Ascending aorta (tissue), 2 donors: ENCODE measurements around the gene ILF3. TPM values are rescaled to one million over a fixed set of nuclear protein-coding genes. Genes with fewer than 3 reads are reported as not detected.

Source experiments
- DNase-seq, 2 donors: peaks; one replicate each; pipeline ENCODE4 v3.0.0-alpha.2; 2019; ENCODE audit warnings: low spot score in 2 of 2
- H3K27ac ChIP-seq, 2 donors: fragments of 200-600 bp; sonication (generic); one replicate each; pipeline ENCODE4 v1.5.1; 2016 to 2017; ENCODE audit warnings: mild to moderate bottlenecking in 1 of 2
- H3K27me3 ChIP-seq: fragments of 200-600 bp; sonication (generic); one replicate; pipeline ENCODE4 v1.5.1; 2017
- H3K36me3 ChIP-seq, 2 donors: fragments of 200-600 bp; sonication (generic); one replicate each; pipeline ENCODE4 v1.5.1; 2016
- H3K4me1 ChIP-seq, 2 donors: fragments of 200-600 bp; sonication (generic); one replicate each; pipeline ENCODE4 v1.5.1; 2016 to 2017; ENCODE audit warnings: mild to moderate bottlenecking in 1 of 2
- H3K4me3 ChIP-seq, 2 donors: fragments of 200-600 bp; sonication (generic); one replicate each; pipeline ENCODE4 v1.5.1; 2016 to 2017; ENCODE audit warnings: mild to moderate bottlenecking in 1 of 2
- H3K9me3 ChIP-seq, 2 donors: fragments of 200-600 bp; sonication (generic); one replicate each; pipeline ENCODE4 v1.5.1; 2016
- intact Hi-C: fragments of 100-400 bp; cut with DNase I; formaldehyde crosslinking; loops from one replicate; pipeline ENCODE4 v1.15.1; 2023
- total RNA-seq: library from RNA; depleted of rRNA; stranded (reverse); fragments of >200 nt; gene quantifications from one replicate; pipeline ENCODE4 v1.1.0, GENCODE V29; 2016
- TF ChIP-seq, protein P1 (sequence below), 3 experiments: fragments of 200-600 bp in 2 of 3; fragments of 450-650 bp in 1 of 3; sonication (generic) in 2 of 3; IDR thresholded peaks; one replicate each; pipeline ENCODE4 v1.5.1; 2016 to 2019; ENCODE audit warnings: antibody characterized with exemption in 3 of 3, mild to moderate bottlenecking in 1 of 3, moderate library complexity in 1 of 3

The ILF3 gene
- total RNA-seq: 168 TPM

DNA sequence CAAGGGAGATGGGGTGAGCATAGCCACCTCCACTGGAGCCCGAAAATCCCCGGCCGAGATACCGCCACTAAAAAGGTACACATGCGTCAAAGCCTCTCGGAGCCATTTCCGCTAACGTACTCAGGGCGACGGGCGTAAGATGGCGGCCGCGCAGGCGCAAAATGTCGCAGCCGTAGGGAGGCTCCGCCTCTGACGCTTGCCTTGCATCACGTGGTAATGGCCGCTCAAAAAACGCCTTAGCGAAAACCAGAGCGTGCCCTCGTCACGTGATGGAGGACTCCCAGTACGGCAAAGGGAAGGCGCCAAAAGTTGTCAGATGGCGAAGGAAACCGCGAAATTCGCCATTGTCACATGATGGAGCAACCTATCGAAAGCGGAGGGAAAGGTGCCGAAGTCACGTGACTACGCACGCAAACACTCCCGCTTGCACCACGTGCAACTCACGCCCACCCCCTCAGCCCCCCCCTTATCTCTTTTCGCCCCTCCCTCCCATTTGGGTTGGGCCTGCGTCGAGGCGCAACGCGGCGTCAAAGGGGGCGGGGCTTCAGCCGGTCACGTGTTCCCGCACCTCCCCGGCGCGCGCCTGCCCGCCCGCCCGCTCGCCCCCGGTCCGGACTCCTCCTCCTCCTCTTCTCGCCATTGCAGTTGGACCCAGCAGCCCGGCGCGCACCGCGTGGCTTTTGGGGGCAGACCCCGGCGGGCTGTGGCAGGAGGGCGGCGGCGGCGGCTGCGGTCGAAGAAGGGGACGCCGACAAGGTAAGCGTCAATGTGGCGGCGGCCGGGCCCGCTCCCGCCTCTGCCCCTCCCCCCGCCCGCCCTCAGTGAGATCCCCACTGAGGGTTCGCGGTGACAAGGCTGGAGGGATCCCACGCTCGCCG, at the start of gene ILF3:
ILF3 (plus strand) TSS at position 615 of the 878 bp plus-strand sequence. CDS start 16,260 bp downstream, outside the sequence.
- Histone ChIP-seq H3K27me3 (no peaks in the 10 kb centered on the region), H3K4me3 (peak within 1 kb of the TSS; percentile 94 to 97), H3K4me1 (peaks cover 0 to 23% of the 10 kb centered on the region in 2 donors), H3K27ac (peak within 1 kb of the TSS; percentile 97 to 100), H3K9me3 (no peaks in the 10 kb centered on the region), H3K36me3 (no peaks in the 10 kb centered on the region)
- DNase-seq: peak; percentile 99 to 100
- intact Hi-C loops: loop anchor here (1.0 to 5.0 kb wide), 5 partner anchors 47 to 217 kb away; partner anchors contain the start of genes CARM1, DNM2, KEAP1 and QTRT1
- TF ChIP-seq, protein P1, sequence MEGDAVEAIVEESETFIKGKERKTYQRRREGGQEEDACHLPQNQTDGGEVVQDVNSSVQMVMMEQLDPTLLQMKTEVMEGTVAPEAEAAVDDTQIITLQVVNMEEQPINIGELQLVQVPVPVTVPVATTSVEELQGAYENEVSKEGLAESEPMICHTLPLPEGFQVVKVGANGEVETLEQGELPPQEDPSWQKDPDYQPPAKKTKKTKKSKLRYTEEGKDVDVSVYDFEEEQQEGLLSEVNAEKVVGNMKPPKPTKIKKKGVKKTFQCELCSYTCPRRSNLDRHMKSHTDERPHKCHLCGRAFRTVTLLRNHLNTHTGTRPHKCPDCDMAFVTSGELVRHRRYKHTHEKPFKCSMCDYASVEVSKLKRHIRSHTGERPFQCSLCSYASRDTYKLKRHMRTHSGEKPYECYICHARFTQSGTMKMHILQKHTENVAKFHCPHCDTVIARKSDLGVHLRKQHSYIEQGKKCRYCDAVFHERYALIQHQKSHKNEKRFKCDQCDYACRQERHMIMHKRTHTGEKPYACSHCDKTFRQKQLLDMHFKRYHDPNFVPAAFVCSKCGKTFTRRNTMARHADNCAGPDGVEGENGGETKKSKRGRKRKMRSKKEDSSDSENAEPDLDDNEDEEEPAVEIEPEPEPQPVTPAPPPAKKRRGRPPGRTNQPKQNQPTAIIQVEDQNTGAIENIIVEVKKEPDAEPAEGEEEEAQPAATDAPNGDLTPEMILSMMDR (IDR thresholded peaks at IDR 0.05): no peak

DNA sequence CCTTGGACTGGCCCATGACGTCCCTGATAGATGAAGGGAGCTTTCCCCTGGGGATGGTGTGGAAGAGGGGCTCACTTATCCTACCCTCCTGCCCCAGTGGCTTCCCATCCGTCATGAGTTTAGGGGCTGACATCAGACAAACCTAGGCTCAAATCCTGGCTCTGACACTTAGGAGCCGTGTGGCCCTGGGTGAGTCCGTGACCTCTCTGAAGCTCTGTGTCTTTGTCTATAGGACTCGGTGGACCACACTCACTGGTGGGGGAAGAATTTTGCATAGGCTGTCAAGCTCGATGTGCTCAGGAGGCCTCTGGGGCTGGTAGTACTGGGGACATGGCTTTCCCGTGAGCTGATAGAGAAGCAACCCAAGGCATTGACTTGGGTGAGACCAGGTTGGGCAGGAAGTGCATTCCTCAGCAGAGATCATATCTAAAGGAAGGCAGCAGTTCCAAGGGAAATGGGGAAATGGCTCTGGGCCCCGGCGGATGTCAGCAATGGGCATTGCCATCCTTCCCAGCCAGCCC, 49.6 kb upstream of the ILF3 start:
- Histone ChIP-seq H3K27me3 (no peaks in the 10 kb centered on the region), H3K4me1 (peaks cover 14 to 26% of the 10 kb centered on the region in 2 donors), H3K36me3 (no peaks in the 10 kb centered on the region), H3K4me3 (peak overlapping the region; percentile 97 to 99), H3K9me3 (no peaks in the 10 kb centered on the region), H3K27ac (peak overlapping the region; percentile 98 to 99)
- intact Hi-C loops: loop anchor here (5.0 kb wide), 1 partner anchor 38 kb away; no protein-coding TSS in a partner anchor
- no peak for DNase-seq
- TF ChIP-seq, protein P1 (IDR thresholded peaks at IDR 0.05): no peak

DNA sequence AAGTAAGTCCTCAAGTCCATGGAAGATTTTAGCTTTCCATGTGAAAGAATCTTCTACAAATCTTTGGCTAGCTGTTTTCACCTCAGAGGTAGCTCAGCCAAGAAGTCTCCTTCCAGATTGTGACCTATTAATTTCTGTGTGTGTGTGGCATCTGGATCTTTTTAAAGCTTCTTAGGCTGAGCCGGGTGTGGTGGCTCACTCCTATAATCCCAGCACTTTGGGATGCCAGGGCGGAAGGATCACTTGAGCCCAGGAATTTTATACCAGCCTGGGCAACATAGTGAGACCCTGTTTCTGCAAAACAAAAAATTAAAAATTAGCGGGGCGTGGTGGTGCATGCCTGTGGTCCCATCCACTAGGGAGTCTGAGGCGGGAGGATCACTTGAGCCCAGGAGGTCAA, 42.2 kb upstream of the ILF3 start:
- intact Hi-C loops: no loop called here
- TF ChIP-seq, protein P1 (IDR thresholded peaks at IDR 0.05): no peak

DNA sequence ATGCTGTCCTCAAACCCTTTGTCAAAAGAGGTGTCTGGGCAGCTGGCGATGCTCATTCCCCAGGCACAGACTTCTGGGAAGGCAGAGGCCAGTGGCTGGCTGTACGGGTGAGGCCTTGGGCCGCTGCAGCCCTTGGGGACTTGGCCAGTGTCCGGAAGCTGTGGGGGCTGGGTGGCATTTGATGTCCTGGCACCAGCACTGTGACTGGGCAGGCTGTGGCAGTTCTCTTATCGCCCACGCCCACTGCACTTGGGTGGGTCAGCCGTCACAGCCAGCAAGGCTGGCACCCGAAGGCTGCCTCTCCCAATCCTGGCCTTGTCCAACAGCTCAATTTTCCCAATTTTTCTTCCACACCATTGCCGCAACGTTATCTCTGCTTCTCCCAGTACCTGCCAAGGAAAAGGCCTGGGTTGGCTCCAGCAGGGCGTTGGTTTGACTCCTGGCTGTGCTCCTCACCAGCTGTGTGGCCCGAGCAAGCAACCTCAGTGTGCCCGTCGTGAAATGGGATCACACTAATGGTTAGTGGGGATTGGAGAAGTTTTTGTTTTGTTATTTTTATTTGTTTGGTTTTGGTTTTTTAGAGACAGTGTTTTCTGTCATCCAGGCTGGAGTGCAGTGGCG, 41.5 kb upstream of the ILF3 start:
- TF ChIP-seq, protein P1 (IDR thresholded peaks at IDR 0.05): no peak
- peak; percentile 24 to 92 for DNase-seq
- no peaks in the 10 kb centered on the region for H3K27me3 ChIP-seq
- H3K4me3 ChIP-seq: peak overlapping the region in 1 of 2 donors; percentile 11
- intact Hi-C loops: no loop called here
- no peaks in the 10 kb centered on the region for H3K36me3 ChIP-seq
- no peaks in the 10 kb centered on the region for H3K9me3 ChIP-seq
- H3K4me1 ChIP-seq: peaks cover 17 to 31% of the 10 kb centered on the region in 2 donors
- peak overlapping the region; percentile 66 to 73 for H3K27ac ChIP-seq

More for the DNA sequence above, 42.2 kb upstream of the ILF3 start:
- Histone ChIP-seq H3K27me3 (no peaks in the 10 kb centered on the region), H3K27ac (peak overlapping the region; percentile 66 to 73), H3K4me3 (no peak overlapping the region), H3K4me1 (peaks cover 17 to 24% of the 10 kb centered on the region in 2 donors), H3K9me3 (no peaks in the 10 kb centered on the region), H3K36me3 (no peaks in the 10 kb centered on the region)
- DNase-seq: no peak

DNA sequence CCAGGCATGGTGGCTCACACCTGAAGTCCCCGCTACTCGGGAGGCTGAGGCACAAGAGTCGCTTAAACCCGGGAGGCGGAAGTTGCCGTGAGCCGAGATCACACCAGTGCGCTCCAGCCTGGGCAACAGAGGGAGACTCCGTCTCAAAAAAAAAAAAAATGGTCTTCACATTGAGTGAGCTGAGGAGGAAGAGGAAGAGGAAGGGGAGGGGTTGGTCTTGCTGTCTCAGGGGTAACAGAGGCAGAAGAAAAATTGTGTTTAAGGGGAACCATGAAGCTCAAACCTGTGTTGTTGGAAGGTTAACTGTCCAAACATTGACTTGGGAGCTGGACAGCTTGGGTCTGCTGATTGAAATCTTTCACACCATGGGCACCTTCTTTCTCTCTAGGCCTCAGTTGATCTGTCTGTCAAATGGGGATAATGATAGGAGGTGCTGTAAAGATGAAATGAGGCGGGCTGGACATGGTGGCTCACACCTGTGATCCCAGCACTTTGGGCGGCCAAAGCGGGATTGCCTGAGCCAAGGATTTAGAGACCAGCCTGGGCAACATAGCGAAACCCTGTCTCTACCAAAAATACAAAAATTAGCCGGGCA, 38.6 kb upstream of the ILF3 start:
- Histone ChIP-seq H3K36me3 (no peaks in the 10 kb centered on the region), H3K4me1 (peaks cover 13 to 31% of the 10 kb centered on the region in 2 donors), H3K27ac (peak overlapping the region in 1 of 2 donors; percentile 14), H3K27me3 (no peaks in the 10 kb centered on the region), H3K9me3 (no peaks in the 10 kb centered on the region), H3K4me3 (no peak overlapping the region)
- no peak for DNase-seq
- TF ChIP-seq, protein P1 (IDR thresholded peaks at IDR 0.05): no peak
- intact Hi-C loops: no loop called here
